Spleen (tissue), 11 donors: ENCODE measurements around the gene PTPRK. TPM values are rescaled to one million over a fixed set of nuclear protein-coding genes. Genes with fewer than 3 reads are reported as not detected.
A peak's percentile ranks its signal among the peaks of the same experiment; 100 is the strongest.
"Not testable (repeated sequence)": the region's sequence is repeated elsewhere in the genome, so short reads cannot be mapped to it uniquely, and the experiment has no call there.

Experiments used
- DNase-seq: peaks from one replicate; pipeline ENCODE4 v3.0.0-alpha.2; 2020
- H3K27ac ChIP-seq, 8 donors: fragments of 200-600 bp; sonication (generic) in 7 of 8; 1 replicate in 4 of 8; 2 replicates in 4 of 8; pipeline versions ENCODE4 v1.5.0 to v1.8.0; 2016 to 2021; ENCODE audit warnings: inconsistent platforms in 4 of 8, mild to moderate bottlenecking in 4 of 8, moderate library complexity in 1 of 8
- H3K27me3 ChIP-seq, 7 donors: fragments of 200-600 bp; sonication (generic) in 6 of 7; replicated peaks in 1 of 7; 1 replicate in 4 of 7; 2 replicates in 3 of 7; pipeline versions ENCODE4 v1.5.0 to v1.8.0; 2016 to 2021; ENCODE audit warnings: inconsistent platforms in 3 of 7, mild to moderate bottlenecking in 1 of 7
- H3K36me3 ChIP-seq, 6 donors: fragments of 200-600 bp; sonication (generic) in 5 of 6; 1 replicate in 4 of 6; 2 replicates in 2 of 6; pipeline versions ENCODE4 v1.5.0 to v1.8.0; 2016 to 2021; ENCODE audit warnings: inconsistent platforms in 2 of 6
- H3K4me1 ChIP-seq, 6 donors: fragments of 200-600 bp; sonication (generic) in 5 of 6; 1 replicate in 3 of 6; 2 replicates in 3 of 6; pipeline versions ENCODE4 v1.5.0 to v1.8.0; 2016 to 2021; ENCODE audit warnings: inconsistent platforms in 3 of 6
- H3K4me3 ChIP-seq, 8 donors: fragments of 200-600 bp; sonication (generic) in 7 of 8; 1 replicate in 4 of 8; 2 replicates in 4 of 8; pipeline versions ENCODE4 v1.5.0 to v1.8.0; 2016 to 2021; ENCODE audit warnings: inconsistent platforms in 4 of 8, mild to moderate bottlenecking in 4 of 8, moderate library complexity in 2 of 8
- H3K9me3 ChIP-seq, 8 donors: fragments of 200-600 bp; sonication (generic) in 7 of 8; 1 replicate in 4 of 8; 2 replicates in 4 of 8; pipeline versions ENCODE4 v1.5.0 to v1.8.0; 2016 to 2021; ENCODE audit warnings: inconsistent platforms in 4 of 8
- CTCF ChIP-seq, 11 experiments: fragments of 200-600 bp in 7 of 11; fragments of 450-650 bp in 4 of 11; sonication (generic) in 4 of 11; IDR thresholded peaks in 8 of 11; conservative IDR thresholded peaks in 3 of 11; 1 replicate in 7 of 11; 2 replicates in 4 of 11; pipeline versions ENCODE4 v1.4.0 to v1.8.0; 2016 to 2021; ENCODE audit warnings: antibody characterized with exemption in 11 of 11, inconsistent platforms in 4 of 11, mild to moderate bottlenecking in 1 of 11
- POLR2A ChIP-seq, 3 donors: fragments of 450-650 bp; IDR thresholded peaks; one replicate each; pipeline ENCODE4 v1.5.1; 2017; ENCODE audit warnings: antibody characterized with exemption in 3 of 3, mild to moderate bottlenecking in 1 of 3
- POLR2AphosphoS5 ChIP-seq, 3 donors: sonication (generic); formaldehyde crosslinking; IDR thresholded peaks; one replicate each; pipeline ENCODE4 v1.5.1; 2017; ENCODE audit warnings: antibody characterized with exemption in 3 of 3
- WGBS, 5 donors: extraction: QIAGEN DNeasy Blood & Tissue Kit in 3 of 5; methylation state at CpG; one replicate each; pipeline versions ENCODE4 v1.1.5 to v1.1.7; 2013 to 2018; 5-methylcytosine and 5-hydroxymethylcytosine counted together
- intact Hi-C: fragments of 100-400 bp; cut with DNase I; formaldehyde crosslinking; loops from one replicate; pipeline ENCODE4 v1.15.0; 2023; ENCODE audit warnings: low total_unique reads
- polyA plus RNA-seq, 3 donors: library from polyadenylated mRNA; stranded (reverse); fragments of 200-250 nt; gene quantifications; one replicate each; pipeline ENCODE4 v1.2.1, GENCODE V29; 2013
- total RNA-seq, 7 donors: library from RNA; depleted of rRNA in 3 of 7; stranded (reverse); fragments of >200 nt in 3 of 7; fragmentation: NEBNext Ultra II Directional in 4 of 7; extraction: Animal tissue kit (Norgen Biotek cat#: 25700) in 4 of 7; gene quantifications; one replicate each; pipeline versions ENCODE4 v1.1.0 to v1.2.1, GENCODE V29; 2016 to 2021
- donor health status: healthy with polysubstance abuse.
- donor health status: DM: no; HTN: no; CAD: no; lungs with moderate emphysema.
- donor health status: DM: no; HTN: no; CAD: no.
- donor health status: Bipolar disorder and iron deficiency.
- donor health status: healthy.
- donor health status: DM: no; HTN: no; CAD: no.
- donor health status: DM: yes; HTN: yes; CAD: no.

Gene PTPRK
- total and polyA plus RNA-seq, 10 donors: 3.3 to 67.8 (median 34.0) TPM

DNA sequence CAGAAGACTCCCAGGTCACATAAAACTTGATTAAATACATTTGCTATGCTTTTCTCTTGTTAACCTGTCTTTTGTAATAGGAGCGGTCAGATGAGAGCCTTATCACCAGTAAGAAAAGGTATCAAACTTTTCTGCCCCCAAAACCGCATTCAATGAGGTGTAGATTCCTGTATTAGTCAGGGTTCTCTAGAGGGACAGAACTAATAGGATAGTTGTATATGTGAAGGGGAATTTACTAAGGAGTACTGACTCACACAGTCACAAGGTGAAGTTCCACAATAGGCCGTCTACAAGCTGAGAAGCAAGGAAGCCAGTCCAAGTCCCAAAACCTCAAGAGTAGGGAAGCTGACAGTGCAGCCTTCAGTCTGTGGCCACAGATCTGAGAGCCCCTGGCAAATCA is 32.7 kb downstream of the PTPRK start:
- H3K27ac ChIP-seq: no peak overlapping the region
- no peaks in the 10 kb centered on the region for H3K27me3 ChIP-seq
- intact Hi-C loops: no loop called here
- no peak overlapping the region for H3K4me3 ChIP-seq
- no peak for TF ChIP-seq POLR2A (IDR thresholded peaks at IDR 0.05)
- TF ChIP-seq CTCF (IDR thresholded peaks at IDR 0.05 in 8 of 11, conservative IDR thresholded peaks at IDR 0.05 in 3 of 11): no peak
- TF ChIP-seq POLR2AphosphoS5 (IDR thresholded peaks at IDR 0.05): no peak
- no peak for DNase-seq
- H3K9me3 ChIP-seq: no peaks in the 10 kb centered on the region
- no peaks in the 10 kb centered on the region for H3K36me3 ChIP-seq
- WGBS, 5 donors: 84 to 93% (median 90%) methylated on average over 3 of the region's 3 CpGs
- no peaks in the 10 kb centered on the region for H3K4me1 ChIP-seq

DNA sequence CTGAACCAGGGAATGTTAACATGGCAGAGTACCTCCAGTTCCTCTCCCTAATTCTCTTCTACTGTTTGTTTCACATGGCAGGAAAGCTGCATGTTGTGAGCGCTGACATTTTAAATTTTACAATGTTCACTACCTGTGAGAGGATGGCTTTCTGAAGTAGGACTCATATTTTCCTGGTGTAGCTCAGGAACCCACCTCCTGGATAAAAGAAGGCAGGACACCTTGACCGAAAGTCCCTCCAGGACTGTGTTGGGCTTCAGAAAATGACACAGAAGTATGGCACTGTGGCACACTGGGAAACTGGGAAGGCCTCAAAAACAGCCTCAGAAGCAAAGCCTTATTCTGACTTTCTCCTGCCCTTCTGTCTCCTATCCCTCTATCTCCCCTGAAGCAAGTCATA is 33.3 kb downstream of the PTPRK start:
- intact Hi-C loops: no loop called here
- TF ChIP-seq POLR2A (IDR thresholded peaks at IDR 0.05): no peak
- TF ChIP-seq POLR2AphosphoS5 (IDR thresholded peaks at IDR 0.05): no peak
- no peak for TF ChIP-seq CTCF (IDR thresholded peaks at IDR 0.05 in 8 of 11, conservative IDR thresholded peaks at IDR 0.05 in 3 of 11)
- WGBS, 5 donors: 79 to 97% (median 88%) methylated on average over 2 of the region's 2 CpGs
- no peak for DNase-seq
- Histone ChIP-seq H3K27ac (no peak overlapping the region), H3K36me3 (no peaks in the 10 kb centered on the region), H3K4me3 (no peak overlapping the region), H3K27me3 (no peaks in the 10 kb centered on the region), H3K4me1 (no peaks in the 10 kb centered on the region), H3K9me3 (no peaks in the 10 kb centered on the region)

DNA sequence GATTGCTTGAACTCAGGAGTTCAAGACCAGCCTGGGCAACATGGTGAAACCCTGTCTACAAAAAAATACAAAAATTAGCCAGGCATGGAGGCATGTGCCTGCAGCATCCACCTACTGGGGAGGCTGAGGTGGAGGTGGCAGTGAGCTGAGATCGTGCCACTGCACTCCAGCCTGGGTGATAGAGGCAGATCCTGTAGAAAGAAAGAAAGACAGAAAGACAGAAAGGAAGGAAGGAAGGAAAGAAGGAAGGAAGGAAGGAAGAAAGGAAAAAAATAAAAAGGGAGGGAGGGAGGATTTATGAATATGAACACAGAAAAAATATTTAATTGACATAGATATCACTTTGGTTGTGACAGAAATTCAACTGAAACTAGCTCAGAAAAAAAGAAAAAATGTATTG is 33.8 kb downstream of the PTPRK start:
- WGBS, 5 donors: 72 to 90% (median 79%) methylated on average over 1 of the region's 1 CpG
- H3K27me3 ChIP-seq, H3K9me3 ChIP-seq: not testable (repeated sequence)

DNA sequence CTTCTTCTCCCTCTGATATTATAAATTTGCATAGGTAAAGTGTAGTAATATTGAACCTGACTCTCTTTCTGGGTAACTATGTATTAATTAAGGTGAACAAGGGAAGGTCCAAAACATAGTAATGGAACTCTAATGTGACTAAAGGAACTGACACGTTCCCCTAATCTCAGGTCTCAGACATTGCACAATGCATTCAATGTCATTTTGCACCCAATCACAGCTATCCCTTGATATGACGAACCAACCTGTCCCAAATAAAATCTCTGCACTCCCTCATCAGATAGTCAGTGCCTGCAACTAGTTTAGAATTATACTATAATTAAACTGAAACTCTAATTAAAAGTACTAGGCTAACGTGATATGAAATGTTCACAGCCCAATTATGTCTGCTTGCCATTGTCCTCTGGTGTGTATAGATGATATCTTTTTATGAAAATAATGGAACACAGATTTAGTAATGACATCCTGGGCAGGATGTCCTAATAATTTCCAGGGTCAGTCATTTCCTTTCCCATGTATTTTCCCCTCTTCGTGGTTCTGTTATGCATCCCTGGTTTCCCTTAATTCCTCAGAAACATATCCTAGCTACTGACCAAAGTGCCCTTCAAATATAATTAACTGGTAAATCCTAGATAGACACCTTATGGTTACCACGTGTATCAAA is 36.8 kb downstream of the PTPRK start:
- intact Hi-C loops: no loop called here
- 55 to 75% (median 64%) methylated on average over 5 of the region's 5 CpGs for WGBS, 5 donors
- no peaks in the 10 kb centered on the region for H3K36me3 ChIP-seq
- no peaks in the 10 kb centered on the region for H3K9me3 ChIP-seq
- H3K27me3 ChIP-seq: no peaks in the 10 kb centered on the region
- TF ChIP-seq POLR2AphosphoS5 (IDR thresholded peaks at IDR 0.05) (no peak), CTCF (IDR thresholded peaks at IDR 0.05 in 8 of 11, conservative IDR thresholded peaks at IDR 0.05 in 3 of 11) (no peak), POLR2A (IDR thresholded peaks at IDR 0.05) (no peak)
- DNase-seq: no peak
- no peaks in the 10 kb centered on the region for H3K4me1 ChIP-seq
- H3K27ac ChIP-seq: peak overlapping the region in 4 of 8 donors; percentile 5 to 37 (median 24)
- no peak overlapping the region for H3K4me3 ChIP-seq

More for the DNA sequence above, 33.8 kb downstream of the PTPRK start:
- H3K4me3 ChIP-seq, H3K36me3 ChIP-seq, H3K27ac ChIP-seq, intact Hi-C loops, H3K4me1 ChIP-seq, DNase-seq: not testable (repeated sequence)
